Brain microvascular endothelial cell (primary cell): ENCODE data around the gene ELMO2.

Experiments
- DNase-seq: peaks from one replicate; pipeline ENCODE4 v3.0.0-alpha.2; 2020
- H3K27ac ChIP-seq: fragments of 250-450 bp; sonication (Bioruptor Pico); 2 replicates; pipeline ENCODE4 v1.5.1; 2020; ENCODE audit warnings: mild to moderate bottlenecking, moderate library complexity
- H3K27me3 ChIP-seq: fragments of 250-450 bp; sonication (Bioruptor Pico); replicated peaks from 2 replicates; pipeline ENCODE4 v1.5.1; 2020; ENCODE audit warnings: mild to moderate bottlenecking
- H3K36me3 ChIP-seq: fragments of 250-450 bp; sonication (Bioruptor Pico); replicated peaks from 2 replicates; pipeline ENCODE4 v1.5.1; 2020; ENCODE audit warnings: mild to moderate bottlenecking
- H3K4me3 ChIP-seq: 2 replicates; pipeline ENCODE4 v1.5.1; 2011; ENCODE audit warnings: low read depth, mild to moderate bottlenecking, control low read depth, low read length, moderate library complexity
- CTCF ChIP-seq: IDR thresholded peaks from 2 replicates; pipeline ENCODE4 v1.5.1; 2011; ENCODE audit warnings: low read depth, mild to moderate bottlenecking, moderate library complexity, low read length, control low read depth, inconsistent platforms; ENCODE audit errors: missing control alignments
- in situ Hi-C: cut with HindIII; loops from 2 replicates; pipeline ENCODE4 v1.10.0; 2017; ENCODE audit warnings: low sequenced_read_pairs, low pct_ligation_motif_present

The ELMO2 gene

GRCh38 chr20:46346770-46347169 is 59.6 kb downstream of the ELMO2 start:
- H3K4me3 ChIP-seq = no peak overlapping the region
- no peak for DNase-seq
- in situ Hi-C loops = no loop called here
- no peak overlapping the region for H3K27ac ChIP-seq
- H3K27me3 ChIP-seq = peaks cover 17% of the 10 kb centered on the region
- peaks cover 3% of the 10 kb centered on the region for H3K36me3 ChIP-seq
- no peak for TF ChIP-seq CTCF

GRCh38 chr20:46344488-46345162 is 61.8 kb downstream of the ELMO2 start:
- no peak overlapping the region for H3K27ac ChIP-seq
- no peak overlapping the region for H3K4me3 ChIP-seq
- in situ Hi-C loops = no loop called here
- DNase-seq = no peak
- TF ChIP-seq CTCF = no peak
- H3K36me3 ChIP-seq = no peaks in the 10 kb centered on the region
- H3K27me3 ChIP-seq = peaks cover 29% of the 10 kb centered on the region

GRCh38 chr20:46343975-46344357 is 62.4 kb downstream of the ELMO2 start:
- TF ChIP-seq CTCF = no peak
- in situ Hi-C loops = no loop called here

GRCh38 chr20:46343348-46343974 is 63.0 kb downstream of the ELMO2 start:
- DNase-seq = no peak
- Histone ChIP-seq H3K36me3 (no peaks in the 10 kb centered on the region), H3K27me3 (peaks cover 34% of the 10 kb centered on the region), H3K4me3 (no peak overlapping the region), H3K27ac (no peak overlapping the region)
- TF ChIP-seq CTCF = no peak
- in situ Hi-C loops = no loop called here

More at GRCh38 chr20:46343975-46344357, 62.4 kb downstream of the ELMO2 start:
- H3K27me3 ChIP-seq = peaks cover 29% of the 10 kb centered on the region
- no peak overlapping the region for H3K27ac ChIP-seq
- DNase-seq = no peak
- H3K36me3 ChIP-seq = no peaks in the 10 kb centered on the region
- H3K4me3 ChIP-seq = no peak overlapping the region

GRCh38 chr20:46342451-46343347 is 63.7 kb downstream of the ELMO2 start:
- DNase-seq = no peak
- Histone ChIP-seq H3K36me3 (no peaks in the 10 kb centered on the region), H3K27me3 (peaks cover 39% of the 10 kb centered on the region), H3K4me3 (no peak overlapping the region), H3K27ac (no peak overlapping the region)
- in situ Hi-C loops = no loop called here
- TF ChIP-seq CTCF = no peak
